K562 (cell line): ENCODE measurements around the gene FASTK. TPM values are rescaled to one million over a fixed set of nuclear protein-coding genes. Genes with fewer than 3 reads are reported as not detected.
A peak's percentile ranks its signal among the peaks of the same experiment; 100 is the strongest.

ENCODE experiments used
- ARID2 ChIP-seq: fragments of 450-650 bp; IDR thresholded peaks from 2 replicates; pipeline ENCODE4 v1.6.1; 2017; ENCODE audit warnings: antibody characterized with exemption, mild to moderate bottlenecking
- CHD4 ChIP-seq: fragments of 200-600 bp; sonication (generic); IDR thresholded peaks from 3 replicates; pipeline ENCODE4 v1.6.1; 2012; ENCODE audit warnings: low read depth, mild to moderate bottlenecking, mixed read lengths, low read length, inconsistent platforms; ENCODE audit not compliant: insufficient read depth, insufficient replicate concordance, poor library complexity, severe bottlenecking
- FIP1L1 ChIP-seq: fragments of 200-400 bp; formaldehyde crosslinking; IDR thresholded peaks from 2 replicates; pipeline ENCODE4 v1.6.1; 2018; ENCODE audit warnings: mild to moderate bottlenecking, low read depth, low read length; ENCODE audit not compliant: poor library complexity, severe bottlenecking
- HDAC1 ChIP-seq, 2 experiments: fragments of 450-650 bp; IDR thresholded peaks; 2 replicates each; pipeline ENCODE4 v1.6.1; 2016 to 2017; ENCODE audit warnings: inconsistent platforms in 1 of 2, mild to moderate bottlenecking in 1 of 2, moderate library complexity in 1 of 2
- MAX ChIP-seq: sonication (generic); formaldehyde crosslinking; IDR thresholded peaks from 2 replicates; pipeline ENCODE4 v1.9.0; 2022; ENCODE audit warnings: mild to moderate bottlenecking, missing genetic modification reagents
- MYC ChIP-seq, 2 experiments: fragments of 250-450 bp in 1 of 2; sonication (Bioruptor Pico) in 1 of 2; IDR thresholded peaks; 2 replicates each; pipeline versions ENCODE4 v1.5.1 to v1.6.1; 2012 to 2021; ENCODE audit warnings: low read depth in 2 of 2, borderline replicate concordance in 1 of 2, improper control_type of control experiment in 1 of 2, low read length in 1 of 2, mild to moderate bottlenecking in 1 of 2, moderate library complexity in 1 of 2
- PHF8 ChIP-seq: fragments of 200-600 bp; sonication (generic); IDR thresholded peaks from 2 replicates; pipeline ENCODE4 v1.6.1; 2012; ENCODE audit warnings: mixed run types, mild to moderate bottlenecking, inconsistent platforms, low read length, moderate library complexity, borderline replicate concordance
- RBBP5 ChIP-seq: fragments of 200-600 bp; sonication (generic); IDR thresholded peaks from 2 replicates; pipeline ENCODE4 v1.6.1; 2012; ENCODE audit warnings: borderline replicate concordance, mild to moderate bottlenecking, low read length, control low read depth, inconsistent platforms; ENCODE audit not compliant: insufficient read depth, poor library complexity, severe bottlenecking
- SAFB ChIP-seq: fragments of 200-400 bp; formaldehyde crosslinking; IDR thresholded peaks from 2 replicates; pipeline ENCODE4 v1.6.1; 2017; ENCODE audit warnings: low read depth, low read length, borderline replicate concordance
- TCFL5 ChIP-seq: fragments of 250-450 bp; sonication (Bioruptor Pico); conservative IDR thresholded peaks from 2 replicates; pipeline ENCODE4 v1.6.1; 2021; ENCODE audit warnings: mild to moderate bottlenecking, moderate library complexity, matching md5 sums
- TOE1 ChIP-seq, 2 experiments: fragments of 450-650 bp in 1 of 2; sonication (generic) in 1 of 2; formaldehyde crosslinking in 1 of 2; IDR thresholded peaks; 2 replicates each; pipeline versions ENCODE4 v1.7.1 to v1.8.0; 2016 to 2022; ENCODE audit warnings: borderline replicate concordance in 2 of 2, mild to moderate bottlenecking in 2 of 2, antibody characterized with exemption in 1 of 2, inconsistent platforms in 1 of 2, low read depth in 1 of 2, missing genetic modification reagents in 1 of 2, moderate library complexity in 1 of 2
- TRIM24 ChIP-seq, 2 experiments: fragments of 450-650 bp; IDR thresholded peaks; 2 replicates each; pipeline ENCODE4 v1.6.1; 2016
- ZNF124 ChIP-seq: sonication (generic); formaldehyde crosslinking; IDR thresholded peaks from 2 replicates; pipeline ENCODE4 v1.8.1; 2022; ENCODE audit warnings: missing genetic modification reagents
- ZNF143 ChIP-seq: sonication (generic); formaldehyde crosslinking; IDR thresholded peaks from 2 replicates; pipeline ENCODE4 v1.9.0; 2022; ENCODE audit warnings: mild to moderate bottlenecking, missing genetic modification reagents
- ZNF184 ChIP-seq: sonication (generic); formaldehyde crosslinking; IDR thresholded peaks from 2 replicates; pipeline ENCODE4 v1.5.0; 2020; ENCODE audit warnings: missing genetic modification reagents
- ZNF324 ChIP-seq: fragments of 250-450 bp; sonication (Bioruptor Pico); IDR thresholded peaks from 2 replicates; pipeline ENCODE4 v1.4.0; 2020; ENCODE audit warnings: mild to moderate bottlenecking
- ZNF583 ChIP-seq: fragments of 250-450 bp; sonication (Bioruptor Pico); IDR thresholded peaks from 2 replicates; pipeline ENCODE4 v1.4.0; 2020
- ZNF609 ChIP-seq: sonication (generic); formaldehyde crosslinking; IDR thresholded peaks from 2 replicates; pipeline ENCODE4 v1.8.1; 2023; ENCODE audit warnings: missing genetic modification reagents, mild to moderate bottlenecking, borderline replicate concordance
- polyA plus RNA-seq, 8 experiments: library from polyadenylated mRNA; depleted of rRNA in 4 of 8; stranded (reverse) in 5 of 8; unstranded in 3 of 8; fragments of >200 nt; fragmentation: Nextera tagmentation in 2 of 8; fragmentation: Illumina TruSeq in 1 of 8; extraction: Ambion mirVana in 2 of 8; extraction: Trizol in 1 of 8; gene quantifications; 2 replicates each; pipeline versions ENCODE4 v1.2.1 to v1.2.3, GENCODE V29; 2011 to 2014; ENCODE audit warnings: inconsistent platforms in 1 of 8, missing spikeins in 1 of 8
- total RNA-seq, 7 experiments: library from RNA; depleted of rRNA in 6 of 7; stranded (reverse); fragments of >200 nt in 6 of 7; fragmentation: Illumina TruSeq in 2 of 7; extraction: Trizol in 2 of 7; gene quantifications; 2 replicates each; pipeline versions ENCODE4 v1.2.1 to v1.2.3, GENCODE V29; 2011 to 2021; ENCODE audit warnings: low replicate concordance in 1 of 7
- TF ChIP-seq, protein P1 (sequence below): fragments of 450-650 bp; IDR thresholded peaks from 2 replicates; pipeline ENCODE4 v1.6.1; 2016; ENCODE audit warnings: borderline replicate concordance

The FASTK gene
- total and polyA plus RNA-seq, 9 of the 15 experiments (the other 6 are each of a cell fraction or from before 2014, with no cell fraction given), result 0.51 to 150 (median 48.2) TPM

GRCh38 chr7:151086802-151087244 lies 6.2 kb upstream of the FASTK start (continued):
- TF ChIP-seq PHF8 (peak; percentile 14; the same call in 1 of the 2 replicates), ZNF184 (CRISPR knock-in tag) (no peak), TCFL5 (no peak), MAX (CRISPR knock-in tag) (peak; percentile 68), ZNF124 (0 out of 2 replicates have a peak, but pooled peaks have one; percentile 19), ZNF609 (CRISPR knock-in tag) (no peak), SAFB (peak; percentile 20; the same call in 1 of the 2 replicates), FIP1L1 (peak; percentile 72), TRIM24 (IDR thresholded peaks at IDR 0.05) (no peak), ZNF583 (CRISPR knock-in tag) (no peak), MYC (IDR thresholded peaks at IDR 0.05; ENCODE audit: low read depth, low read length) (no peak), MYC (CRISPR knock-in tag; IDR thresholded peaks at IDR 0.05; ENCODE audit: borderline replicate concordance, low read depth) (peak; percentile 84; the same call in 1 of the 2 replicates), TOE1 (IDR thresholded peaks at IDR 0.05; ENCODE audit: borderline replicate concordance) (peak; percentile 60; the same call in 1 of the 2 replicates), TOE1 (CRISPR knock-in tag; IDR thresholded peaks at IDR 0.05; ENCODE audit: borderline replicate concordance, low read depth) (0 out of 2 replicates have a peak, but pooled peaks have one; percentile 21), RBBP5 (peak; percentile 82), ARID2 (0 out of 2 replicates have a peak, but pooled peaks have one; percentile 18), HDAC1 (IDR thresholded peaks at IDR 0.05) (peak in 1 of 2 experiments; percentile 79; a peak in 2 of 4 replicates), CHD4 (no peak), ZNF324 (CRISPR knock-in tag) (no peak), ZNF143 (no peak)
- TF ChIP-seq, protein P1, sequence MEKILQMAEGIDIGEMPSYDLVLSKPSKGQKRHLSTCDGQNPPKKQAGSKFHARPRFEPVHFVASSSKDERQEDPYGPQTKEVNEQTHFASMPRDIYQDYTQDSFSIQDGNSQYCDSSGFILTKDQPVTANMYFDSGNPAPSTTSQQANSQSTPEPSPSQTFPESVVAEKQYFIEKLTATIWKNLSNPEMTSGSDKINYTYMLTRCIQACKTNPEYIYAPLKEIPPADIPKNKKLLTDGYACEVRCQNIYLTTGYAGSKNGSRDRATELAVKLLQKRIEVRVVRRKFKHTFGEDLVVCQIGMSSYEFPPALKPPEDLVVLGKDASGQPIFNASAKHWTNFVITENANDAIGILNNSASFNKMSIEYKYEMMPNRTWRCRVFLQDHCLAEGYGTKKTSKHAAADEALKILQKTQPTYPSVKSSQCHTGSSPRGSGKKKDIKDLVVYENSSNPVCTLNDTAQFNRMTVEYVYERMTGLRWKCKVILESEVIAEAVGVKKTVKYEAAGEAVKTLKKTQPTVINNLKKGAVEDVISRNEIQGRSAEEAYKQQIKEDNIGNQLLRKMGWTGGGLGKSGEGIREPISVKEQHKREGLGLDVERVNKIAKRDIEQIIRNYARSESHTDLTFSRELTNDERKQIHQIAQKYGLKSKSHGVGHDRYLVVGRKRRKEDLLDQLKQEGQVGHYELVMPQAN, result peak; percentile 80
